K562 (cell line): ENCODE results near the gene TADA1. TPM values are rescaled to one million over a fixed set of nuclear protein-coding genes. Genes with fewer than 3 reads are reported as not detected.

Experiments
- ATAC-seq: fragments of 200-7000 bp; cut with Tn5 transposase; 3 replicates; pipeline ENCODE4 v1.9.1; 2020; ENCODE audit warnings: moderate library complexity
- BruUV-seq: library from RNA; stranded (reverse); fragments of 400-500 nt; replicated peaks from 2 replicates; lab custom pipeline; 2021; lab: Mats Ljungman, UMichigan
- CTCF ChIA-PET: fragments of 300-600 bp; formaldehyde crosslinking; extraction: SDS; loops from one replicate; lab custom pipeline; 2021; ENCODE audit warnings: low intra/inter-chr PET ratio; lab: Yijun Ruan, JAX
- POLR2A ChIA-PET: fragments of 300-600, 350-650 bp; sonication (Branson Sonifier 250); formaldehyde crosslinking; extraction: SDS; loops from one replicate; lab custom pipeline; 2021; ENCODE audit warnings: antibody characterized with exemption, inconsistent platforms; lab: Yijun Ruan, JAX
- DNase-seq, 4 experiments: peaks; one replicate each; pipeline versions ENCODE4 v3.0.0 to v3.0.0-alpha.2; 2011 to 2018; ENCODE audit warnings: low spot score in 3 of 4, mixed read lengths in 3 of 4; ENCODE audit errors: extremely low read depth in 1 of 4
- FAIRE-seq: peaks from 2 replicates; lab custom pipeline; 2011; peaks lifted over from hg19 to GRCh38; lab: Jason Lieb, UNC
- H2AFZ ChIP-seq: 2 replicates; pipeline ENCODE4 v1.6.0; 2011; ENCODE audit warnings: low read depth, low read length, control low read depth, inconsistent platforms
- H3K27ac ChIP-seq: fragments of 200-600 bp; 3 replicates; pipeline ENCODE4 v1.8.0; 2011; ENCODE audit warnings: low read depth, mild to moderate bottlenecking, control low read depth, inconsistent platforms, low read length, moderate library complexity, mixed read lengths; ENCODE audit errors: extremely low read depth
- H3K27me3 ChIP-seq, 2 experiments: fragments of 300-600 bp in 1 of 2; 2 replicates in 1 of 2; 3 replicates in 1 of 2; pipeline versions ENCODE4 v1.6.0 to v1.8.0; 2011; ENCODE audit warnings: inconsistent platforms in 2 of 2, low read length in 2 of 2, mild to moderate bottlenecking in 1 of 2, mixed read lengths in 1 of 2, moderate library complexity in 1 of 2; ENCODE audit not compliant: control insufficient read depth in 2 of 2, insufficient read depth in 2 of 2
- H3K36me3 ChIP-seq: fragments of 300-600 bp; 3 replicates; pipeline ENCODE4 v1.8.0; 2011; ENCODE audit warnings: mild to moderate bottlenecking, low read length, inconsistent platforms; ENCODE audit not compliant: control insufficient read depth, insufficient read depth
- H3K4me1 ChIP-seq, 2 experiments: fragments of 200-600 bp in 1 of 2; replicated peaks in 1 of 2; 2 replicates in 1 of 2; 3 replicates in 1 of 2; pipeline versions ENCODE4 v1.5.1 to v1.8.0; 2011; ENCODE audit warnings: inconsistent platforms in 2 of 2, low read length in 2 of 2, mild to moderate bottlenecking in 1 of 2, mixed read lengths in 1 of 2, moderate library complexity in 1 of 2; ENCODE audit not compliant: control insufficient read depth in 2 of 2, insufficient read depth in 2 of 2
- H3K4me2 ChIP-seq: 2 replicates; pipeline ENCODE4 v1.6.1; 2011; ENCODE audit warnings: low read length, control low read depth, inconsistent platforms, mixed read lengths; ENCODE audit not compliant: insufficient read depth
- H3K4me3 ChIP-seq: fragments of 200-600 bp; sonication (generic), shearing (Covaris generic); 2 replicates; pipeline ENCODE4 v1.5.1; 2016; ENCODE audit warnings: control low read depth, inconsistent platforms
- H3K79me2 ChIP-seq: fragments of 200-600 bp; 3 replicates; pipeline ENCODE4 v1.8.0; 2011; ENCODE audit warnings: low read length, inconsistent platforms; ENCODE audit not compliant: control insufficient read depth, insufficient read depth
- H3K9ac ChIP-seq, 2 experiments: 2 replicates each; pipeline versions ENCODE4 v1.6.0 to v1.6.1; 2011; ENCODE audit warnings: low read depth in 2 of 2, low read length in 2 of 2, control low read depth in 1 of 2, inconsistent platforms in 1 of 2, mild to moderate bottlenecking in 1 of 2, mixed read lengths in 1 of 2; ENCODE audit not compliant: insufficient read depth in 1 of 2
- H3K9me1 ChIP-seq: one replicate; pipeline ENCODE4 v1.6.0; 2011; ENCODE audit warnings: inconsistent platforms, mild to moderate bottlenecking, low read length, moderate library complexity; ENCODE audit not compliant: control insufficient read depth, insufficient read depth
- H3K9me3 ChIP-seq: replicated peaks from 2 replicates; pipeline ENCODE4 v1.5.1; 2011; ENCODE audit warnings: low read depth, low read length, inconsistent platforms; ENCODE audit not compliant: control insufficient read depth, insufficient read depth
- H4K20me1 ChIP-seq: replicated peaks from 2 replicates; pipeline ENCODE4 v1.6.1; 2011; ENCODE audit warnings: low read length, inconsistent platforms, mixed read lengths; ENCODE audit not compliant: control insufficient read depth, insufficient read depth
- AFF1 ChIP-seq, 2 experiments: fragments of 450-650 bp; IDR thresholded peaks; 2 replicates each; pipeline ENCODE4 v1.6.1; 2018; ENCODE audit warnings: mild to moderate bottlenecking in 2 of 2, low read depth in 1 of 2; ENCODE audit not compliant: partially characterized antibody in 2 of 2
- CBX8 ChIP-seq: fragments of 200-600 bp; sonication (generic); IDR thresholded peaks from 2 replicates; pipeline ENCODE4 v1.6.1; 2012; ENCODE audit warnings: borderline replicate concordance, mixed run types, low read depth, mild to moderate bottlenecking, moderate library complexity, mixed read lengths, low read length, control low read depth, inconsistent platforms; ENCODE audit not compliant: poor library complexity, severe bottlenecking; ENCODE audit errors: extremely low read depth
- CEBPB ChIP-seq: fragments of 450-650 bp; IDR thresholded peaks from 2 replicates; pipeline ENCODE4 v1.6.1; 2016; ENCODE audit warnings: missing genetic modification characterization, missing compliant biosample characterization
- CUX1 ChIP-seq: fragments of 200-800 bp; sonication (Bioruptor generic); IDR thresholded peaks from 2 replicates; pipeline ENCODE4 v1.6.1; 2016; ENCODE audit warnings: missing genetic modification characterization, missing compliant biosample characterization
- DEAF1 ChIP-seq: fragments of 450-650 bp; formaldehyde crosslinking; IDR thresholded peaks from 2 replicates; pipeline ENCODE4 v1.4.0; 2020; ENCODE audit warnings: mild to moderate bottlenecking, moderate library complexity
- FOS ChIP-seq: IDR thresholded peaks from 3 replicates; pipeline ENCODE4 v1.6.1; 2011; ENCODE audit not compliant: insufficient read length; ENCODE audit errors: extremely low read depth
- TSC22D4 ChIP-seq: fragments of 450-650 bp; IDR thresholded peaks from 2 replicates; pipeline ENCODE4 v1.6.1; 2016; ENCODE audit warnings: missing genetic modification characterization, missing biosample characterization, control low read depth
- ZNF217 ChIP-seq: sonication (generic); formaldehyde crosslinking; IDR thresholded peaks from 2 replicates; pipeline ENCODE4 v1.8.0; 2022; ENCODE audit warnings: mild to moderate bottlenecking, missing genetic modification reagents
- ZNF699 ChIP-seq: fragments of 250-450 bp; sonication (Bioruptor Pico); IDR thresholded peaks from 2 replicates; pipeline ENCODE4 v1.8.0; 2021; ENCODE audit warnings: mild to moderate bottlenecking, moderate library complexity; ENCODE audit not compliant: insufficient replicate concordance
- WGBS: fragments of 100-300 bp; shearing (Covaris generic); methylation state at CpG from one replicate; pipeline ENCODE4 v1.1.6; 2016; ENCODE audit warnings: low coverage, mixed read lengths; ENCODE audit not compliant: insufficient coverage; ENCODE audit errors: missing lambda C conversion rate; 5-methylcytosine and 5-hydroxymethylcytosine counted together
- in situ Hi-C: fragments of 300-500 bp; cut with MboI; formaldehyde crosslinking; loops from 4 replicates; pipeline ENCODE4 v1.15.0; 2018; ENCODE audit warnings: inconsistent platforms, mixed read lengths
- intact Hi-C: fragments of 100-400 bp; cut with micrococcal nuclease; formaldehyde crosslinking; loops from 2 replicates; pipeline ENCODE4 v1.14.2; 2022
- polyA plus RNA-seq, 8 experiments: library from polyadenylated mRNA; depleted of rRNA in 4 of 8; stranded (reverse) in 5 of 8; unstranded in 3 of 8; fragments of >200 nt; fragmentation: Nextera tagmentation in 2 of 8; fragmentation: Illumina TruSeq in 1 of 8; extraction: Ambion mirVana in 2 of 8; extraction: Trizol in 1 of 8; gene quantifications; 2 replicates each; pipeline versions ENCODE4 v1.2.1 to v1.2.3, GENCODE V29; 2011 to 2014; ENCODE audit warnings: inconsistent platforms in 1 of 8, missing spikeins in 1 of 8
- total RNA-seq, 7 experiments: library from RNA; depleted of rRNA in 6 of 7; stranded (reverse); fragments of >200 nt in 6 of 7; fragmentation: Illumina TruSeq in 2 of 7; extraction: Trizol in 2 of 7; gene quantifications; 2 replicates each; pipeline versions ENCODE4 v1.2.1 to v1.2.3, GENCODE V29; 2011 to 2021; ENCODE audit warnings: low replicate concordance in 1 of 7

The TADA1 gene
- total and polyA plus RNA-seq, 9 of the 15 experiments (the other 6 are each of a cell fraction or from before 2014, with no cell fraction given), result 15.9 to 76.5 (median 28.7) TPM

GRCh38 chr1:166869318-166870099 lies 6.6 kb downstream of the TADA1 start:
- Histone ChIP-seq H3K79me2 (peaks cover 63% of the 10 kb centered on the region), H3K36me3 (peaks cover 66% of the 10 kb centered on the region), H3K4me1 (peaks cover 6 to 10% of the 10 kb centered on the region in 2 experiments; a peak in 4 of 5 replicates), H3K27ac (no peak overlapping the region), H3K4me3 (no peak overlapping the region), H3K27me3 (no peaks in the 10 kb centered on the region), H3K9me1 (no peaks in the 10 kb centered on the region), H3K9me3 (no peaks in the 10 kb centered on the region), H4K20me1 (0 out of 2 replicates have a peak, but pooled peaks cover 10% of the 10 kb centered on the region), H3K9ac (no peak overlapping the region), H3K4me2 (no peak overlapping the region), H2AFZ (no peak overlapping the region)
- FAIRE-seq (no peak), DNase-seq (no peak), ATAC-seq (no peak)
- intact Hi-C loops (no loop called here), in situ Hi-C loops (no loop called here)
- ChIA-PET POLR2A (interaction anchor here (0.6 to 1.5 kb wide), 6 partner anchors 10 to 174 kb away, joined by 3 to 8 read pairs (median 4); partner anchors contain the start of gene POGK), CTCF (no interaction called here)
- BruUV-seq, result no TSS peak
- 74% methylated on average over 3 of the region's 3 CpGs for WGBS
- TF ChIP-seq CBX8 (no peak), ZNF699 (CRISPR knock-in tag) (no peak), ZNF217 (no peak), CUX1 (CRISPR knock-in tag) (no peak), AFF1 (IDR thresholded peaks at IDR 0.05; ENCODE audit: low read depth in 1 of 2, partially characterized antibody in 2 of 2) (no peak), FOS (no peak), TSC22D4 (tag) (no peak), CEBPB (tag) (no peak), DEAF1 (CRISPR knock-in tag) (no peak)
